HS-27A (cell line): ENCODE measurements around the gene EGFL6.
A peak's percentile ranks its signal among the peaks of the same experiment; 100 is the strongest.
"Not testable (repeated sequence)": the region's sequence is repeated elsewhere in the genome, so short reads cannot be mapped to it uniquely, and the experiment has no call there.

Experiments
- DNase-seq: peaks from one replicate; pipeline ENCODE4 v3.0.0-alpha.2; 2012; ENCODE audit warnings: low read depth, missing footprints

EGFL6 gene

GRCh38 chrX:13652850-13653693 lies 83.7 kb downstream of the EGFL6 start, which contains the start of gene TCEANC:
TCEANC (plus strand) TSS chrX:13653141; CDS start chrX:13662509, 9,368 bp downstream.
- DNase-seq = peak; percentile 82

DNA sequence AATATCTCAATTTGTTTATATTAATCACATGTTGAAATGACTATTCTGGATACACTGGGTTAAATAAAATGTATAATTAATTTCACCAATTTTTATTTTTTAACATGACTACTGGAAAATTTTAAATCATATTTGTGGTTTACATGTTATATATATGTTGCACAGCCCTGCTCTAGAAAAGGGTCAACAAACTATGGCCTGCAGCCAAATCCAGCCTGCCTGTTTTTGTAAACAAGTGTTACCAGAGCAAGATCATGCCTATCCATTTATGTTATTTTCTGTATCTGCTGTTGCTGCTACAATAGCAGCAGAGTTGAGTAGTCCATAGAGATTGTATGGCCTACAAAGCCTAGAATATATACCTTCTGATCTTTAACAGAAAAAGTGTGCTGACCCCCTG lies 84.7 kb downstream of the EGFL6 start:
- DNase-seq = no peak

DNA sequence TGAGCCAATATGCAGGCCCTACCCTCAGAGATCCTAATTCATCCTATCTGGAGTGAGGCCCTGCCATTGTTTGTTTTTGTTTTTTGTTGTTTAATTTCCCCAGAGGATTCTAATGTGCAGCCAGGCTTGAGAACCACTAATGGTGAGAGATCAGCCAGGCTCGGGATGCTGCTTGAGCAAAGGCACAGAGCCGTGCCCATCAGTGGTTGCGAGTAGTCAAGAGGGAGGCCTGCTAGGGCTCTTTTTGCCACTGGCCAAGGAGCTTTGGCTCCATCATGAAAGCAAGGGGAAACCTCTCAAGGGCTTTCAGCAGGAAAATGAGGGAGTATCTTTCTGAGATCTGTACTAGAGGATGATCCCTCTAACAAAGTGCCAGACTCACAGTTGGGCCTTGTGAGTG lies 86.3 kb downstream of the EGFL6 start:
- DNase-seq = no peak

DNA sequence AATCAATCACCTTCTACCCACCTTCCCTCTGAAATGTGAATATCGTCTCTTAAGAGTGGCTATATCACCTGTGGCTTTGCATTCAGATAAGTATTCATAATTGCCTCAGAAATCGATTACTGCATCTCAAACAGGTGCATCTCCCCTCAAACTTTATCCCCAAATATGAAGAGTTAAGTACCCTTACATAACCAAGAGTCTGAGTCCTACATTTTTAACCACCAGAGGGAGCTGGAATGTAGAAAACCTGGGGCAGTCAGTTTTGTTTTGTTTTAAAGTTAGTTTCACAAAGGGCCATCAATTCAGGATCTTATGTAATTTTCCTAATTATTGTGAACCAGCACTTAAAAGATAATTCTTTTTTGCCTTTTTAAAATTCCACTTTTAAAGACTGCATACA lies 89.2 kb downstream of the EGFL6 start:
- DNase-seq = no peak

DNA sequence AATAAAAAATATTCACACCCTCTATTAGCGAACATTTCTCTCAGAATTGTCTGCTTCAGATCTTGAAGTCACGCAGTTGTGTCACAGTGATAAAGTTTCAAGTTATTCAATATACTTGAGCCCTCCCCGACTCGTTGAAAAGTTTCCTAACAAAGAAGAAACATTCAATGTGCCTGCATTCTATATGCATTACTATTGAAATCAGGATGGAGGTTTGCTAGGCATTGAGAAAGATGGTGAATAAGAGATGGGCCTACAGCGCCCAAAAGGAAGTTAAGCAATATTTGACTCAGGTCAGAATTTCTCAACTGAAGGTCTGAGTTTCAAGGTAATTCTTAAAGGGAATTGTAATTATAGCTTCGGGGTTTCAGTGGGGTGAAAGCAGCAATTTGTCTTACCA lies 89.7 kb downstream of the EGFL6 start:
- no peak for DNase-seq

- no peak for DNase-seq
These were observed 92.4 kb downstream of the EGFL6 start for GRCh38 chrX:13661735-13662288.

GRCh38 chrX:13662355-13662791 lies 93.0 kb downstream of the EGFL6 start:
- no peak for DNase-seq

DNA sequence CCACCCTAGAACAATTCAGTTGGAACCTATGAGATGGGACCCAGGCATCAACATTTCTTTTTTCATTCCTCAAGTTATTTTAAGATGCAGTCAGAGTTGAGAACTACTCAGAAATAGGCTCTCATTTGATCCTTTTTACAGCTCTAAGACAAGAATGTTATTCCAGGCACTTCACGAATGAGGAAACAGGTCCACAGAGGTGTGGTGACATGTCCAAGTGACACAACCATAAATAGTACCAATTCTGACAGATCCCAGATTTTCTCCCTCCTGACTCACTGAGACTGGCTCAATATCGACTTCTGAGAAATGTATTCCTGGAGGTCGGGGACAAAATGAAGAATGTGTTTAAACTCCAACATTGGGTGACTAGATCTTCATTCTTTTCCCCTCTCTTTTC lies 94.6 kb downstream of the EGFL6 start:
- no peak for DNase-seq

- no peak for DNase-seq
These were observed 97.4 kb downstream of the EGFL6 start for GRCh38 chrX:13666836-13667235.

DNA sequence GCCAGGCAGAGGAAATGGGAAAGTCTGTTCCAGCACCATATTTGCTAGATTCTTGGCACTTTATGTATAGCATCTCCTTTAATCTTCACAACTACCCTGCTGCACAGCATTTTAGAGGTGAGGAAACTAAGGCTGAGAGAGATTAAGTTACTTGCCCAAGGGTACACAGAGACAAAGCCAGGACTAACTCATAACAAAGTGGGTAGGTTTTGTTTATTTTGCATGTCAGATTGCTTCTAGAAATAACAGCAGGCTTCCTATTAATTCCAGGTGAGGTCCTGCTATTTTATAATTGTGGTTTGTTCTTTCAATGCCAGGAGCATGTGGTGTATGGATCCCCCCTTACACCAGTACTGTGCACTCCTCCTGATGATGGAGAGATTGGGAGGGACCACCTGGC lies 98.5 kb downstream of the EGFL6 start:
- DNase-seq = no peak

GRCh38 chrX:13669246-13669737 lies 99.9 kb downstream of the EGFL6 start:
- peak; percentile 38 for DNase-seq

DNA sequence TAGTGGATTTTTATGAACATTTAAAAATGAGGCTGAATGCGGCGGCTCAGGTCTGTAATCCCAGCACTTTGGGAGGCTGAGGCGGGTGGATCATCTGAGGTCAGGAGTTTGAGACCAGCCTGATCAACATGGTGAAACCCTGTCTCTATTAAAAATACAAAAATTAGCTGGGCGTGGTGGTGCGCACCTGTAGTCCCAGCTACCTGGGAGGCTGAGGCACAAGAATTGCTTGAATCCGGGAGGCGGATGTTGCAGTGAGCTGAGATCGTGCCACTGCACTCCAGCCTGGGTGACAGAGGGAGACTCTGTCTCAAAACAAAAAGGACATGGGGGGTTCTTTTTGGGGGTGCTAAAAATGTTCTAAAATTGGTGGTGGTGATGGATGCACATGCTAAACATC lies 100.4 kb downstream of the EGFL6 start:
- not testable (repeated sequence) for DNase-seq

DNA sequence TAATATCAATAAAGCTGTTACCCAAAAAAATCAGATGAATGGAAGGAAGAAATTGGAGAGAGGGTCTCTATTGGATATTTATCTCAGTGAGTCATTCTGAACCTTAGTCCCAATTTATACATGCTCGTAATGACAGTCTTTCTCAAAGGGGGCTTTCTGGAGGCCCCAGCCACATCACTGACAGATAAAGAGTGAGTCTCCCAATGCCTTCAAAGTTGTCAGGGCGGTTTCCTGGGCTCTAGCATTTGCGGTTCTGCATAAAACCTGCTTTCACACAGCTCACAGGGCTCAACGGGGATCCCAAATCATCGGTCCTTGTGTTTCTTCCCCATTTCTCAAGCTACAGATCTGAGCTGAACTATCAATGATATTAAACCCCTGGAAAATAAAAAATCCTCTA lies 100.8 kb downstream of the EGFL6 start:
- no peak for DNase-seq

DNA sequence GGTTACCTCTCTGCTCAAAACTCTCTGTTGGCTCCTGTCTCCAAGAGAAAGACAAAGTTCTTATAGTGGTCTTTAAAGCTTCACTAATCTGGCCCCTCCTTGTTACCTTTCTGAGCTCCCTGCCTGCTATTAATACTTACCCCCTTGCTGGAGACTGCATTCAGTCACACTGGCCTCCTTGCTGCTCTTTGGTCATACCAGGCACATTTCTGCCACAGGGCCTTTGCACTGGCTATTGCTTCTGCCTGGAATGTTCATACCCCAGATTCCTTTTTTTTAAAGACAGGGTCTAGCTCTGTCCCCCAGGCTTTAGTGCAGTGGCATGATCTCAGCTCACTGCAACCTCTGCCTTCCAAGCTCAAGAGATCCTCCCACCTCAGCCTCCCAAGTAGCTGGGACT lies 103.6 kb downstream of the EGFL6 start:
- no peak for DNase-seq

GRCh38 chrX:13676885-13677284 lies 107.5 kb downstream of the EGFL6 start:
- DNase-seq = no peak

DNA sequence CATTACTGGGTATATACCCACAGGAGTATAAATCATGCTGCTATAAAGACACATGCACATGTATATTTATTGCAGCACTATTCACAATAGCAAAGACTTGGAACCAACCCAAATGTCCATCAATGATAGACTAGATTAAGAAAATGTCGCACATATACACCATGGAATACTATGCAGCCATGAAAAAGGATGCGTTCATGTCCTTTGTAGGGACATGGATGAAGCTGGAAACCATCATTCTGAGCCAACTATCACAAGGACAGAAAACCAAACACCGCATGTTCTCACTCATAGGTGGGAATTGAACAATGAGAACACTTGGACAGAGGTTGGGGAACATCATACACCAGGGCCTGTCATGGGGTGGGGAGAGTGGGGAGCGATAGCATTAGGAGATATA lies 110.3 kb downstream of the EGFL6 start:
- not testable (repeated sequence) for DNase-seq

DNA sequence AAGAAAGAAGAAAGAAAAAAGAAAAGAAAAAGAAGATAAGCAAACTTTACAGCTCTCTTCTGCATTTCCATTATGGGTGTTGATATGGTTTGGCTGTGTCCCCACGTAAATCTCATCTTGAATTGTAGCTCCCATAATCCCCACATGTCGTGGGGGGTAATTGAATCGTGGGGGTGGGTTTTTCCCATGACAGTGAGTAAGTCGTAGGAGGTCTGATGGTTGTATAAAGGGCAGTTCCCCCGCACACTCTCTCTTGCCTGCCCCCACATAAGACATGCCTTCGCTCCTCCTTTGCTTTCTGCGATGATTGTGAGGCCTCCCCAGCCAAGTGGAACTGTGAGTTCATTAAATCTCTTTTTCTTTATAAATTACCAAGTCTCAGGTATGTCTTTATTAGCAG lies 112.2 kb downstream of the EGFL6 start:
- DNase-seq = no peak
